Ishikawa (cell line): Measurements from ENCODE around the gene EXPH5.

ENCODE experiments used
- CEBPB ChIP-seq: IDR thresholded peaks from 2 replicates; pipeline ENCODE4 v1.6.1; 2012
- CREB1 ChIP-seq: IDR thresholded peaks from 2 replicates; pipeline ENCODE4 v1.6.1; 2012; ENCODE audit warnings: low read depth
- EP300 ChIP-seq: IDR thresholded peaks from 2 replicates; pipeline ENCODE4 v1.6.1; 2012; ENCODE audit warnings: borderline replicate concordance
- RAD21 ChIP-seq: IDR thresholded peaks from 2 replicates; pipeline ENCODE4 v1.6.1; 2012; ENCODE audit warnings: low read depth
- TEAD4 ChIP-seq: IDR thresholded peaks from 2 replicates; pipeline ENCODE4 v1.6.1; 2012

GRCh38 chr11:108628812-108629211, 35.2 kb upstream of the EXPH5 start:
- TF ChIP-seq CEBPB (no peak), RAD21 (no peak), TEAD4 (no peak), EP300 (no peak), CREB1 (no peak)
